GM21528 (cell line): ENCODE data around the gene BLID.

Experiments
- ATAC-seq: cut with Tn5 transposase; IDR thresholded peaks from one replicate; pipeline ENCODE4 v1.9.1; 2021; ENCODE audit warnings: mild to moderate bottlenecking, moderate library complexity; ENCODE audit not compliant: unreplicated experiment, low FRiP score

The BLID gene, protein sequence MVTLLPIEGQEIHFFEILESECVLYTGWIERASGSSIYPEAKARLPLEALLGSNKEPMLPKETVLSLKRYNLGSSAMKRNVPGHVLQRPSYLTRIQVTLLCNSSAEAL

DNA sequence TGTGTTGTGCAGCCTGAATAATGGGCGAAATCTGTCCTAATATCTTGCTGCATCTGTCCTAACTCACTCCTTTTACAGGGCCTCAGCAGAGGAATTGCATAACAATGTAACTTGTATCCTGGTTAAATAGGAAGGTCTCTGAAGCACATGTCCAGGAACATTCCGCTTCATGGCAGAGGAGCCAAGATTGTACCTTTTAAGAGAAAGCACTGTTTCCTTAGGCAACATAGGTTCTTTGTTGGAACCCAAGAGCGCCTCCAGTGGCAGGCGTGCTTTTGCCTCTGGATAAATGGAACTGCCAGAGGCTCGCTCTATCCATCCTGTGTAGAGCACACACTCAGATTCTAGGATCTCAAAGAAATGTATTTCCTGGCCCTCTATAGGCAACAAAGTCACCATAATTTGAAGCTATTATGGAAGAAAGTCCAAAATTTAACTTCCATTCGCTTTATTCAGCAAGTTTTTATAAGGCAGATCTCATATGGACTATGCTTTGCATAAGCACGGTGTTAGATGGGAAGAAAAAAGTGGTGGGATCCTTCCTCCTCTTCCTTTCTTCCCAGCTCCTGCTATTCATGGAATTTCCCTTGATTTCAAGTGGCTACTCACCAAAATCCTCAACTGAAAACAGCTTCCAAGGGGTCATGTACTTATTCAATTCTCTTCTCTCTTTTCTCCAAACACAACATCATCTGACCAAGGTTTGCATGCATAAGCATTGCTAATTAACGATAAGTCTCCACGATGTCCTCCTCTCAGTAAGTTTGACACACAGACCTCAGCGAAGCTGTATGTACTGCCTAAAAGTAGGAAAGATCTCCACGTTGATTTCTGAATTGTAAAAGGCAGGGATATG is at the start of gene BLID:
TSS of gene BLID (minus strand) at position 692 of the 856 bp plus-strand sequence. CDS start at position 399, 293 bp downstream.
- no peak for ATAC-seq

DNA sequence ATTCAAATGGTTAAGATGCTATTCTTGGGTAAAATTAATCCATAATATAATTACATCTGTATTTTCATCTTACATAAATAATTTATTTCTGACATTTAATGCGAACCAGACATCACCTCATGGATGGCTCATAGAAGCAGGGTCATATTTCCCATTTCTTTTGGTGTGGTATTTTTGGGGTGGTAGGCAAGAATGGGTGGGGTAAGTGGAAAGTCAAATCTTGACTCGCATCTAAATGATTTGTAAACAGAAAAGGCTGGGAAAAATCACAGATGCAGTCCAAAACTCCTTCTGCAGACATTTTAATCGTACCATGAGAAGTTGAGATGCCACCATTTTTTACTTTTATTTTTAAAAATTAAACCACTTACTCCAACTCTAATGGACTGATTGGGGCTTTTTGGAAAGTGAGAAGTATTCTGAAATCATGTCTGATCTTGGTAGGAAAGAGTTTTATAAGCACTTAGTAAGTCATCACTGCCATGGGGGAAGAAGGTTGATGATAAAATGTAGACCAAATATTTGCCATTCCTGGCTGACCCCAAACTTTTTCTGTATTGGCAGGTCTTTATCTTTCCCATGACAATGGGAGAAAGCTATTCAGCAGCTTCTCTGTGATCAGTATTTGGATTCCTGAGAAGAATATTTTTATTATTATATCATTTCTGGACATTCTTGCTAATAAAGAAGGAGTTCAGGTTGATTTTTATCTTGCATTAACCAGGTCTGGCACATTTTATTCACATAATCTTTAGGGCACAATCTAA is 47.2 kb upstream of the BLID start:
- no peak for ATAC-seq

DNA sequence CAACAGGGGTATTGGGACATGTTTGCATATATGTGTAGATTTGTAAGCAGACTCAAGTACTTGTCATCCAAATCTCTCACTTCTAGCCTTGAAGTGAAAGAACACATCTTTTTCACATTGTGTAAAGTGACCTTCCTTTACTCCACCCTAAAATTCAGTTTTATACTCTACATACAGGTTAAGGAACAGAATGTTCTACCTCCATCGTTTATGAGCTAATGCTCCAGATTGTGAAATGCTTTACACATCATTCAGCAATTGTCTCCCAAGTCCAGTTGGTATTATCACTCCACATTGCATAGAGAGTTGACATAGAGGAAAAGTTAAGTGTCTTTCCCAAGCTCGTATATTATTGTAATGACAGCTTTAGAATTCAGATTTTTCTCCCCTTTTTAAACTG is 46.1 kb upstream of the BLID start:
- ATAC-seq: no peak

- no peak for ATAC-seq
Measured at GRCh38 chr11:122160841-122161590, 45.0 kb upstream of the BLID start.

DNA sequence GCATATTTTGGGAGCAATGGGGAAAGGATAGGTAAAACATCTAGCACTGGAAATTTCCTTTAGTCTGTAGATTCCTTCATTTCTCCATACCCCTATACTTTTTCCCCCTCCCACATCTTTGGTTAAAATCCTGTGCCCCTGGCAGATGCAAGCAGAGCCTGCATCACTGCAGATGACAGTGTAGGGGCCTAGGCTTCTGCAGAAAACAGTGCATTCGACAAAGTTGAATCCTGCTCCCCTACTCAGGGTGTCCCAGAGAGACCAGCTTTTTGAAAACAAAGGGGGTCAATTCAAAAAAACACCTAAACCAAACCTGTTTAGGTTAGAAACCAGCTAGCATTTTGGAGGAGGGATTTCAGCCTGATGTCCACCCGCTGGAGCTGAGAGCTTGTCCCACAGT is 43.8 kb upstream of the BLID start:
- no peak for ATAC-seq

GRCh38 chr11:122159173-122159721 is 43.2 kb upstream of the BLID start:
- no peak for ATAC-seq

DNA sequence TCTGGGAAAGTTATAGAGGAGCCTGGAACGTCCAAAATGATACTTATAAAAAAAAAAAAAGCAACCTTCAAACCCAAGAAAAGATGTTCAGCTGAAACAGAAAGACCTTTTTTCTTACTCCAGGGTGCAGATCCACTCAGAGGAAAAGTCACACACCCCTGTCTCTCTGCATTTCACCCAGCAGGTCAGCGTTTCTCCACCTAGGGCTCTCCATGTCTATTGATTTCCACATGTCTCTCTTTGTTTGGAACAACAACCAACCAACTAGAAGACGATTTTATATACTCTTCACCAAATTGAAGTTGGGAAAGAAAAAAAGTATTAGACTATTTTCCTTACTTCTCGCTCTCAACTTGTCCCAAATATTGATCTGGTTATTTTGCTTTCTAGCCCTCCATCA is 42.2 kb upstream of the BLID start:
- no peak for ATAC-seq

DNA sequence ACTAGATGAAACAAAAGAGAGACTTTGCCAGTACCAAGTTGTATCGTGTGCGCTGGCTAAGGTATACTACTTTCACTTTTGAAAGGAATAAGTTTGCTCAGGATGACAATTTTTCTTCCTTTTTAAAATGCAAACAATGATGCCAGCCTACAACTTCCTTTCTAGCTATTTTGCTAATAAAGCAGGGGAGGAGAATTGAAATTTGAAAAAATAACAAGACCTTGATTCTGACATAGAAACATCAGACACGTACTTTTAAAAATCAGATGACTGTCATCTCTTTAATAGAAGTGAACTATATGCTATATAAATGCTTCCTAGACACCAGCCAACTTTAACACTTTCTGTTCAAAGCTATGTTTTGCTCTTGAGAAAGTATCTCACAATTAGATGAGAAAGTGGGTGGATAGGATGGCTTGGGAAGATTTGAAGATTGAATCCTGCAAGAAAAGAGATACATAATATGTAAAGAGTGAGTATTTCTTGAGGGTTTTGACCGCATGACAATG is 41.7 kb upstream of the BLID start:
- ATAC-seq: no peak

GRCh38 chr11:122156940-122157382 is 40.9 kb upstream of the BLID start:
- no peak for ATAC-seq

- ATAC-seq: no peak
Measured at GRCh38 chr11:122155765-122156527, 39.9 kb upstream of the BLID start.

DNA sequence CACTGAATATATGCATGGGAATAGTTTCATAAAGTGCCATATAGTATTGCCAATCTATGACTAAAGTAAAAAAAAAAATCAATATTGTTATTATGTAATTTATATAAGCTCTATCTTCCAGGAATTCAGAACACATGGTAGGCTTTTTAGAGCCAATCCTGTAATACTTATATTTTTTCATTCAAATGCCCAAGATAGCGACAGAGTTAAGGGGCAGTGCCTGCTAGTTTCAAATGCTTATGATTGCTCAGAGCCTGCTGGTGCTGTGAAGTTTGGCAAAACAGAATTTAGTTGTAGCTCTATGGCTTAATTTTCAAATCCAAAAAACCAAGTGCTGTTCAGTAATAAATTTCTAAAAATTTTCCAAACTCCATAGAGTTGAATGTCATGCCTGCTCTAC is 39.0 kb upstream of the BLID start:
- no peak for ATAC-seq

DNA sequence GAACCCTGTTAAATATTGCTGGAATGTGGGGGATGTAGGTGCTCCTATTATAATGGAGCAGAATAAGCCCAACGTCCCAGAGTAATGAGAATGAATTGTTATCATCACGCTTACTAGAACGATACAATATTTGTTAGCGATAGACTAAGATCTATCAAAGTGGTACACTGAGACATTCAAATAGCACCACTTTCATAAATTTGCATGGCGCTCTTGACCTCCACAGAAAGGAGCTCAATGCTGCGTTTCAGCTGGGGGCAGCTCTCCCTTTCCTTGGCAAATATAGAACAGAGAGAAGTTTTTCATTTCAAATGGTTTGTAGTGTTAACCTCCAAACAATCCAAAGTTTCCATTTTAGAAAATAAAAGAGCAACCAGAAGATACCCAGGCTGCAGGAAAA is 38.2 kb upstream of the BLID start:
- no peak for ATAC-seq

DNA sequence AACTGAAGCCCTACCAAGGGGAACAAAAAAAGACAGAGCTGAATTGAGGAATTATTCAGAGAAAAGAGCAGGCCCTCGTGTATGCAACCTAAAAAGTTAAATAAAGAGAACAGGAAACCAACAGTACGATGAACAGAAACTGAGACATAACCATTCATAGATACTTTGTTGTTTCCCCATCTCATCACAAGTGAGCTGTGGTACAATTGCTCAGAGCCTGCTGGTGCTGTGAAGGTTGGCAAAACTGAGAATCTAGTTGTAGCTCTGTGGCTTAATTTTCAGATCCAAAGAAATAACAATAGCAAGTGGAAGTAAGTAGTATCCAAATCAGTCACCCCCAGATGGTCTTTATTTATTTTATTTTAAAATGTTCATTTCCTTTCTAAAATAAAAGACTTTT is 37.7 kb upstream of the BLID start:
- ATAC-seq: no peak

GRCh38 chr11:122150216-122151124 is 34.5 kb upstream of the BLID start:
- no peak for ATAC-seq

- no peak for ATAC-seq
Measured at GRCh38 chr11:122149202-122149601, 33.2 kb upstream of the BLID start.

- no peak for ATAC-seq
Measured at GRCh38 chr11:122146475-122146874, 30.5 kb upstream of the BLID start.

GRCh38 chr11:122145715-122146274 is 29.8 kb upstream of the BLID start:
- ATAC-seq: no peak

GRCh38 chr11:122144752-122145151 is 28.7 kb upstream of the BLID start:
- no peak for ATAC-seq
